Spleen (tissue), 7 donors: ENCODE data around the gene RINL.

Source experiments
- POLR2A ChIP-seq, 3 donors: fragments of 450-650 bp; IDR thresholded peaks; one replicate each; pipeline ENCODE4 v1.5.1; 2017; ENCODE audit warnings: antibody characterized with exemption in 3 of 3, mild to moderate bottlenecking in 1 of 3
- POLR2AphosphoS5 ChIP-seq, 3 donors: sonication (generic); formaldehyde crosslinking; IDR thresholded peaks; one replicate each; pipeline ENCODE4 v1.5.1; 2017; ENCODE audit warnings: antibody characterized with exemption in 3 of 3
- TF ChIP-seq, protein P1 (sequence below), 11 experiments: fragments of 200-600 bp in 7 of 11; fragments of 450-650 bp in 4 of 11; sonication (generic) in 4 of 11; IDR thresholded peaks in 8 of 11; conservative IDR thresholded peaks in 3 of 11; 1 replicate in 7 of 11; 2 replicates in 4 of 11; pipeline versions ENCODE4 v1.4.0 to v1.8.0; 2016 to 2021; ENCODE audit warnings: antibody characterized with exemption in 11 of 11, inconsistent platforms in 4 of 11, mild to moderate bottlenecking in 1 of 11
- donor health status: DM: no; HTN: no; CAD: no; lungs with moderate emphysema.
- donor health status: DM: no; HTN: no; CAD: no.
- donor health status: DM: no; HTN: no; CAD: no.

DNA sequence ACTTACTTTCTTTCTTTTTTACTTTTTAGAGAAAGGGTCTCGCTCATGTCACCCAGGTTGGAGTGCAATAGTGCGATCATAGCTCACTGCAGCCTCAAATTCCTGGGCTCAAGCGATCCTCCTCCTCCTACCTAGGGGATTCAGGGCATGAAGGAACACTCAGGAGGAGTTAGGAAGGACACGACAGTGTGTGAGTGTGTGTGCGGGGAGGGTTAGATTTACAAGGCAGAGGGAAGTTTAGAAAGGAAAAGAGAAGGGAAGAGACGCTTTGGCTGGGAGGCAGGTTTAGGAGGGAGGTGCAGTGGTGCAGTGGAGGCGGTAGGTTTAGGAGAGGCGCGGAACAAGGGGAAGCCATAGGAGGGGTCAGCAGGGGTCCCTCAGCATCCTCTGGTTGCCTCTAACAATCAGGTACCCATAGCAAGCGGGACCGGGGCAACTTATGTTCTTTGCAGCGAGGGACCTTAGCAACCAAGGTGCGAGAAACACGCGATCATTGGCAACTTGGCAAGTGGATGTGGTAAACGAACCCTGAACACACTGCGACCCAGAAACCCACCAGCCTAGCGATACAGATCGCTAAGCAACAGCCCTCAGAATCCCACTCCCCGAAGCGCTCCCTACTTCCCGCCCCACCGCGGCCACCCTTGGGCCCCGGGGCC lies 20.8 kb upstream of the RINL start:
- TF ChIP-seq, protein P1, sequence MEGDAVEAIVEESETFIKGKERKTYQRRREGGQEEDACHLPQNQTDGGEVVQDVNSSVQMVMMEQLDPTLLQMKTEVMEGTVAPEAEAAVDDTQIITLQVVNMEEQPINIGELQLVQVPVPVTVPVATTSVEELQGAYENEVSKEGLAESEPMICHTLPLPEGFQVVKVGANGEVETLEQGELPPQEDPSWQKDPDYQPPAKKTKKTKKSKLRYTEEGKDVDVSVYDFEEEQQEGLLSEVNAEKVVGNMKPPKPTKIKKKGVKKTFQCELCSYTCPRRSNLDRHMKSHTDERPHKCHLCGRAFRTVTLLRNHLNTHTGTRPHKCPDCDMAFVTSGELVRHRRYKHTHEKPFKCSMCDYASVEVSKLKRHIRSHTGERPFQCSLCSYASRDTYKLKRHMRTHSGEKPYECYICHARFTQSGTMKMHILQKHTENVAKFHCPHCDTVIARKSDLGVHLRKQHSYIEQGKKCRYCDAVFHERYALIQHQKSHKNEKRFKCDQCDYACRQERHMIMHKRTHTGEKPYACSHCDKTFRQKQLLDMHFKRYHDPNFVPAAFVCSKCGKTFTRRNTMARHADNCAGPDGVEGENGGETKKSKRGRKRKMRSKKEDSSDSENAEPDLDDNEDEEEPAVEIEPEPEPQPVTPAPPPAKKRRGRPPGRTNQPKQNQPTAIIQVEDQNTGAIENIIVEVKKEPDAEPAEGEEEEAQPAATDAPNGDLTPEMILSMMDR (IDR thresholded peaks at IDR 0.05 in 8 of 11, conservative IDR thresholded peaks at IDR 0.05 in 3 of 11): no peak
- TF ChIP-seq POLR2A (IDR thresholded peaks at IDR 0.05) (no peak), POLR2AphosphoS5 (IDR thresholded peaks at IDR 0.05) (no peak)
